SK-N-MC (cell line): Measurements from ENCODE around the gene CDH23.

Experiments
- DNase-seq: peaks from one replicate; pipeline ENCODE4 v3.0.0-alpha.2; 2011; ENCODE audit warnings: low read depth, low spot score
- H3K27ac ChIP-seq: fragments of 200-600 bp; sonication (generic); 2 replicates; pipeline ENCODE4 v1.5.1; 2016; ENCODE audit warnings: mixed run types
- H3K36me3 ChIP-seq: fragments of 200-600 bp; sonication (generic); 2 replicates; pipeline ENCODE4 v1.6.1; 2017; ENCODE audit warnings: antibody characterized with exemption, low read length, mixed read lengths; ENCODE audit not compliant: insufficient read depth
- H3K4me3 ChIP-seq: fragments of 200-600 bp; sonication (generic); 2 replicates; pipeline ENCODE4 v1.5.1; 2016
- H3K9ac ChIP-seq: fragments of 200-600 bp; sonication (generic); 2 replicates; pipeline ENCODE4 v1.8.0; 2017; ENCODE audit warnings: mixed run types, mixed read lengths; ENCODE audit not compliant: insufficient read length
- H3K9me3 ChIP-seq: fragments of 200-600 bp; sonication (generic); 2 replicates; pipeline ENCODE4 v1.6.1; 2017; ENCODE audit warnings: low read depth, mild to moderate bottlenecking, antibody characterized with exemption, low read length, moderate library complexity, mixed read lengths
- EZH2 ChIP-seq: fragments of 200-600 bp; sonication (generic); IDR thresholded peaks from one replicate; pipeline ENCODE4 v1.6.1; 2017; ENCODE audit warnings: antibody characterized with exemption
- FOXP2 ChIP-seq: optimal IDR thresholded peaks from 2 replicates; pipeline ENCODE3; 2011; ENCODE audit warnings: mild to moderate bottlenecking, moderate library complexity; ENCODE audit not compliant: insufficient read depth; ENCODE audit errors: extremely low read length, control extremely low read depth
- POLR2AphosphoS5 ChIP-seq: IDR thresholded peaks from 2 replicates; pipeline ENCODE4 v1.6.1; 2012; ENCODE audit warnings: mild to moderate bottlenecking, low read depth, low read length, borderline replicate concordance

CDH23 gene

DNA sequence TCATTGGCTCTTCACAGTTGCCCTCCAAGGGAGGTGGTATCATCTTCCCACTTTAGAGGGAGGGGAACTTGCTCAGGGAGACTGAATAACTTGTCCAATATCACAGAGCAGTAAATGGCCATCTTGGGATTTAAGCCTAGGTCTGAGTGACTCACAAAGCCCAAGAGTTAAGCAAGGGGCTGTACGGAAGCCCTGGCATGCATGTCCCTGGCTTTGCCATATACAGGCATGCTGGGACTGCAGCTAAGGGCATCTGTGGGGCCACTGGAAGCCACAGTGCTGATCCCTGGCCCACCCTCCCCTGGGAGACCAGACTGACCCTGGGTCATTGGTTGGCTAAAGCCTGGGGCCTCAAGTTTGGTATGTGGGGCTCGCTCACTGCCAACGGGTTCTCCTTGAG is 373.5 kb downstream of the CDH23 start:
- no peak overlapping the region for H3K9ac ChIP-seq
- no peak overlapping the region for H3K27ac ChIP-seq
- TF ChIP-seq POLR2AphosphoS5 (no peak), FOXP2 (no peak), EZH2 (no peak)
- no peaks in the 10 kb centered on the region for H3K9me3 ChIP-seq
- no peak for DNase-seq
- H3K36me3 ChIP-seq = no peaks in the 10 kb centered on the region
- H3K4me3 ChIP-seq = no peak overlapping the region

DNA sequence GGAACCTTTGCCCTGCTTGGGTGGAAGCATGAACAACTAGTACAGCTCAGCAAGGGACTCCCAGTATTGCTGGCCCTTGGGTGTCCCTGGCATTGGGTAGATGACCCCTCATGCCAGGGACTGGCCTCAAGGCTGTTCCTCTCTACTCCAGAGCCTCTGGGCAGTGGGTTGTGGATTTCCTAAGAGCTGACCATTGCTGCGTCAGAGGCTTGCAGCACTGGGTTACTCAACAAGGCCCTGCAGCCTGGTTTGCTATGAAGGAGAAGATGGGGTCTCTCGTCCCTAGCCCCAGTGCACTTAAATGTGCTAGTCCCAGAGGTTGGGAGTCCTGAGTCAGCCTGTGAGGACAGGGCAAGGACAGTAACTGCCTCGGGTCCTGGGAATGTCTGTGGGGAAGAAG is 374.1 kb downstream of the CDH23 start:
- Histone ChIP-seq H3K27ac (no peak overlapping the region), H3K9me3 (no peaks in the 10 kb centered on the region), H3K9ac (no peak overlapping the region), H3K36me3 (no peaks in the 10 kb centered on the region), H3K4me3 (no peak overlapping the region)
- no peak for TF ChIP-seq POLR2AphosphoS5
- no peak for TF ChIP-seq FOXP2
- no peak for TF ChIP-seq EZH2
- DNase-seq = no peak

DNA sequence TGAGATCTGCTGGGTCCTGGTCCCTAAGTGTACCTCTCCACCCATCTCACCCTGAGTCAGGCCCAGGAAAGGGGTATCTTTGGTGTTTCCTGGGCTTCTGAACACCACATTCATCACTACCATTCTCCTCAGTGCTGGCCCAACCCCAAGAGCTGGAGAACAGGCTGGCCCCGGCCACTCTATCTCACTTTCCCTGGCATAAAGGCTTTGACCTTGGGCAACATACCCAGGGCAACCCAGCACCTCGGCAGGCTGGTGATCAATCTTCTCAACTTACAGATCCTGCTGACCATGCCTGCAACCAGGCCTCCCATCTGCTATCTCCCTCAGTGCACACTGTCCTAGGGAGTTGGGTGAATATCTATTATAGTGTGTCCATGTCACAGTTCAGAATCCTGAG is 374.5 kb downstream of the CDH23 start:
- H3K27ac ChIP-seq = no peak overlapping the region
- no peak for TF ChIP-seq POLR2AphosphoS5
- no peak for TF ChIP-seq FOXP2
- no peak for TF ChIP-seq EZH2
- no peak overlapping the region for H3K4me3 ChIP-seq
- H3K9ac ChIP-seq = no peak overlapping the region
- H3K9me3 ChIP-seq = no peaks in the 10 kb centered on the region
- H3K36me3 ChIP-seq = no peaks in the 10 kb centered on the region
- DNase-seq = no peak

- no peak for DNase-seq
- H3K36me3 ChIP-seq = no peaks in the 10 kb centered on the region
- TF ChIP-seq FOXP2 = no peak
- no peak for TF ChIP-seq EZH2
- no peak for TF ChIP-seq POLR2AphosphoS5
- no peak overlapping the region for H3K27ac ChIP-seq
- H3K9ac ChIP-seq = no peak overlapping the region
- no peak overlapping the region for H3K4me3 ChIP-seq
- H3K9me3 ChIP-seq = no peaks in the 10 kb centered on the region
Measured at GRCh38 chr10:71771821-71772617, 375.3 kb downstream of the CDH23 start.

DNA sequence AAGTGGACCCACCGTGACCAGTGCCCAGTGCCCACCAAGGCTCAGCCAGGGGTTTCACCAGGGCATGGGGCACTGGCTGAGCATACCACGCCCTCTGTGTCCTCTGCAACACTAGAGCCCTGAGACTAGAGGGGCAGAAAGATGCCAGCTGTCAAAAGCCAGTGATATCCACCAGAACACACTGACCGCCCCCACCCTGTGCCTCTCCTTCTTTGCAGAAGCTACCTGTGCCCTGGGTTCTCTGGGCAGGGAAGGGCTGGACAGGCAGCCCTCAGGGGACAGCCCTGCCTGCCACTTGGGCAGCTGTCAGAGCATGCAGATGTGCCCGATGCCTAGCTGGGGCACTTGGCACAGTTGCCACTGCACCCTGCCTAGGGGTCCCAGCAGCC is 376.1 kb downstream of the CDH23 start:
- DNase-seq = no peak
- no peaks in the 10 kb centered on the region for H3K9me3 ChIP-seq
- no peaks in the 10 kb centered on the region for H3K36me3 ChIP-seq
- no peak overlapping the region for H3K9ac ChIP-seq
- H3K4me3 ChIP-seq = peak overlapping the region; percentile 69
- TF ChIP-seq EZH2 (no peak), POLR2AphosphoS5 (no peak), FOXP2 (no peak)
- H3K27ac ChIP-seq = no peak overlapping the region

- Histone ChIP-seq H3K4me3 (peak within 1 kb of the TSS; percentile 69), H3K9ac (no peak within 1 kb of the TSS), H3K36me3 (no peaks in the 10 kb centered on the region), H3K9me3 (no peaks in the 10 kb centered on the region), H3K27ac (no peak within 1 kb of the TSS)
- TF ChIP-seq EZH2 (no peak), FOXP2 (no peak), POLR2AphosphoS5 (no peak)
- DNase-seq = no peak
Measured at GRCh38 chr10:71773221-71773971, 376.7 kb downstream of the CDH23 start, which contains the start of gene VSIR. VSIR (minus strand) TSS chr10:71773520; CDS start chr10:71773439, 81 bp downstream.

- Histone ChIP-seq H3K36me3 (no peaks in the 10 kb centered on the region), H3K27ac (no peak overlapping the region), H3K4me3 (no peak overlapping the region), H3K9ac (no peak overlapping the region), H3K9me3 (no peaks in the 10 kb centered on the region)
- TF ChIP-seq FOXP2 (no peak), POLR2AphosphoS5 (no peak), EZH2 (no peak)
- DNase-seq = no peak
Measured at GRCh38 chr10:71774916-71775702, 378.4 kb downstream of the CDH23 start.

GRCh38 chr10:71776481-71776925 is 379.8 kb downstream of the CDH23 start:
- no peak overlapping the region for H3K27ac ChIP-seq
- DNase-seq = no peak

More at GRCh38 chr10:71776481-71776925, 379.8 kb downstream of the CDH23 start:
- Histone ChIP-seq H3K9ac (no peak overlapping the region), H3K36me3 (no peaks in the 10 kb centered on the region), H3K4me3 (no peak overlapping the region), H3K9me3 (no peaks in the 10 kb centered on the region)
- TF ChIP-seq POLR2AphosphoS5 = no peak
